Adrenal gland (tissue), 12 donors: ENCODE measurements around the gene BZW2. TPM values are rescaled to one million over a fixed set of nuclear protein-coding genes. Genes with fewer than 3 reads are reported as not detected.
"Not testable (repeated sequence)": the region's sequence is repeated elsewhere in the genome, so short reads cannot be mapped to it uniquely, and the experiment has no call there.

Source experiments
- DNase-seq, 7 donors: peaks; one replicate each; pipeline ENCODE4 v3.0.0-alpha.2; 2019 to 2020
- H3K27ac ChIP-seq, 5 donors: fragments of 200-600 bp; sonication (generic) in 4 of 5; 1 replicate in 3 of 5; 2 replicates in 2 of 5; pipeline versions ENCODE4 v1.5.1 to v1.8.0; 2016 to 2020; ENCODE audit warnings: mild to moderate bottlenecking in 1 of 5
- H3K27me3 ChIP-seq: fragments of 200-600 bp; 2 replicates; pipeline ENCODE4 v1.8.0; 2021
- H3K36me3 ChIP-seq, 2 donors: fragments of 200-600 bp; replicated peaks in 1 of 2; 1 replicate in 1 of 2; 2 replicates in 1 of 2; pipeline versions ENCODE4 v1.5.1 to v1.8.0; 2018 to 2022
- H3K4me1 ChIP-seq, 2 donors: fragments of 200-600 bp; replicated peaks in 1 of 2; 1 replicate in 1 of 2; 2 replicates in 1 of 2; pipeline versions ENCODE4 v1.5.1 to v1.8.0; 2018 to 2021
- H3K4me3 ChIP-seq, 4 donors: fragments of 200-600 bp; sonication (generic) in 3 of 4; one replicate each; pipeline ENCODE4 v1.5.1; 2016 to 2018
- H3K9me3 ChIP-seq, 3 donors: fragments of 200-600 bp; sonication (generic) in 1 of 3; replicated peaks in 1 of 3; 1 replicate in 2 of 3; 2 replicates in 1 of 3; pipeline versions ENCODE4 v1.5.1 to v1.8.0; 2016 to 2021
- CTCF ChIP-seq, 6 experiments: fragments of 450-650 bp in 4 of 6; fragments of 200-600 bp in 2 of 6; sonication (generic) in 1 of 6; IDR thresholded peaks; 1 replicate in 5 of 6; 2 replicates in 1 of 6; pipeline versions ENCODE4 v1.5.1 to v1.8.0; 2016 to 2021; ENCODE audit warnings: antibody characterized with exemption in 6 of 6, mild to moderate bottlenecking in 2 of 6, moderate library complexity in 1 of 6
- POLR2A ChIP-seq, 2 donors: fragments of 450-650 bp; IDR thresholded peaks; one replicate each; pipeline ENCODE4 v1.6.1; 2017; ENCODE audit warnings: antibody characterized with exemption in 2 of 2, mild to moderate bottlenecking in 2 of 2, moderate library complexity in 1 of 2
- WGBS, 4 donors: extraction: QIAGEN DNeasy Blood & Tissue Kit in 2 of 4; methylation state at CpG; one replicate each; pipeline versions ENCODE4 v1.1.5 to v1.1.7; 2013 to 2017; 5-methylcytosine and 5-hydroxymethylcytosine counted together
- intact Hi-C, 2 donors: fragments of 100-400 bp; cut with DNase I; formaldehyde crosslinking; loops; one replicate each; pipeline versions ENCODE4 v1.14.1 to v1.15.0; 2022 to 2023
- polyA plus RNA-seq, 3 donors: library from polyadenylated mRNA; stranded (reverse); fragments of 200-250 nt in 2 of 3; fragments of 350-450 nt in 1 of 3; fragmentation: Illumina TruSeq in 1 of 3; extraction: RNeasy Lipid Tissue Mini Kit (QIAGEN cat#74804) in 1 of 3; gene quantifications; one replicate each; pipeline ENCODE4 v1.2.3, GENCODE V29; 2013 to 2014
- total RNA-seq, 9 donors: library from RNA; depleted of rRNA in 4 of 9; stranded (reverse); fragments of >200 nt in 4 of 9; fragments of 120-200 nt in 1 of 9; fragmentation: NEBNext Ultra II Directional in 1 of 9; extraction: Animal tissue kit (Norgen Biotek cat#: 25700) in 1 of 9; gene quantifications; one replicate each; pipeline versions ENCODE4 v1.1.0 to v1.2.4, GENCODE V29; 2013 to 2023
- donor health status: healthy with polysubstance abuse.
- donor health status: Bipolar disorder and iron deficiency.
- donor health status: DM: yes; HTN: yes; CAD: no.
- donor health status: DM: no; HTN: no; CAD: no.
- donor health status: DM: no; HTN: no; CAD: no.
- donor health status: DM: yes; HTN: yes; CAD: no.

Gene BZW2
- total and polyA plus RNA-seq, 12 donors, result 11.1 to 46.5 (median 34.2) TPM

GRCh38 chr7:16671811-16672210 is 25.8 kb downstream of the BZW2 start:
- DNase-seq, result no peak
- H3K4me1 ChIP-seq, result peaks cover 0 to 19% of the 10 kb centered on the region in 2 donors
- TF ChIP-seq CTCF (IDR thresholded peaks at IDR 0.05) (no peak), POLR2A (IDR thresholded peaks at IDR 0.05) (no peak)
- intact Hi-C loops, result no loop called here
- no peaks in the 10 kb centered on the region for H3K9me3 ChIP-seq
- H3K27me3 ChIP-seq, result no peaks in the 10 kb centered on the region
- H3K36me3 ChIP-seq, result no peaks in the 10 kb centered on the region
- no peak overlapping the region for H3K27ac ChIP-seq
- WGBS, 4 donors, result 94 to 99% (median 98%) methylated on average over 3 of the region's 3 CpGs
- no peak overlapping the region for H3K4me3 ChIP-seq

GRCh38 chr7:16675277-16675676 is 29.3 kb downstream of the BZW2 start:
- WGBS, 4 donors, result 91 to 98% (median 95%) methylated on average over 3 of the region's 3 CpGs

GRCh38 chr7:16677978-16678494 is 32.1 kb downstream of the BZW2 start:
- H3K9me3 ChIP-seq, result no peaks in the 10 kb centered on the region
- H3K27me3 ChIP-seq, result no peaks in the 10 kb centered on the region
- H3K36me3 ChIP-seq, result peaks cover 0 to 4% of the 10 kb centered on the region in 2 donors
- no peak overlapping the region for H3K4me3 ChIP-seq
- DNase-seq, result no peak
- H3K4me1 ChIP-seq, result no peaks in the 10 kb centered on the region
- no peak for TF ChIP-seq CTCF (IDR thresholded peaks at IDR 0.05)
- TF ChIP-seq POLR2A (IDR thresholded peaks at IDR 0.05), result no peak
- H3K27ac ChIP-seq, result no peak overlapping the region
- intact Hi-C loops, result no loop called here
- 88 to 96% (median 95%) methylated on average over 12 of the region's 12 CpGs for WGBS, 4 donors

More at GRCh38 chr7:16675277-16675676, 29.3 kb downstream of the BZW2 start:
- Histone ChIP-seq H3K9me3 (no peaks in the 10 kb centered on the region), H3K36me3 (no peaks in the 10 kb centered on the region), H3K27me3 (no peaks in the 10 kb centered on the region), H3K4me1 (no peaks in the 10 kb centered on the region), H3K4me3 (no peak overlapping the region), H3K27ac (no peak overlapping the region)
- no peak for DNase-seq
- TF ChIP-seq CTCF (IDR thresholded peaks at IDR 0.05), result no peak
- TF ChIP-seq POLR2A (IDR thresholded peaks at IDR 0.05), result no peak
- intact Hi-C loops, result no loop called here

- H3K36me3 ChIP-seq, intact Hi-C loops, H3K4me3 ChIP-seq, H3K9me3 ChIP-seq, H3K27me3 ChIP-seq, DNase-seq, H3K27ac ChIP-seq, H3K4me1 ChIP-seq: not testable (repeated sequence)
- 82 to 86% (median 86%) methylated on average over 14 of the region's 14 CpGs for WGBS, 4 donors
These were observed 32.9 kb downstream of the BZW2 start for GRCh38 chr7:16678645-16679566.
